ENCODE measurements around the gene PRDX1.
"Not testable (repeated sequence)": the region's sequence is repeated elsewhere in the genome, so short reads cannot be mapped to it uniquely, and the experiment has no call there.

Gene PRDX1

DNA sequence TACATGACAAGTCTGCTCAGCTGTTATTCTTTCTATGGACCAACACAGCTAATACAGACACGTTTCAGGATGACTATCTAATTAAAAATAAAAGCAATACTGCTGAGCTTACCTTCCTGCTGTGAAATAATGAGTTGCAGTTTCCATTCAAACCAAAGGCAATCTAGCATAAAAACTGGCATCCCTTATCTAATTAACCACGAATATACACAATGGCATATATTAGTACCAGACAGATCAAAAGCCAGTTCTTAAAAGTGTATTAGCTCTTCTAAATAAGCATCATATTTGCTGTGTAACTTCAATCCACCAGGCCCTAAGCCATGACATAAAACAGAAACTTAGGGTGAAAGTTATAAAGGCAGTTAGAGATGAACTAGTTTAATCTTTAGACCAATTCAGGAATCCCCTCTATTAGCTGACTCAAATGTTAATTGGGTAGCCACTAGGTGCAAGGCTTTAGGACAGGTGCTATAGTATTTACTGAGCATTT, 51.3 kb downstream of the PRDX1 start:
- in situ Hi-C loops (cut with MboI; ENCODE audit: low sequenced_read_pairs): no loop called here

DNA sequence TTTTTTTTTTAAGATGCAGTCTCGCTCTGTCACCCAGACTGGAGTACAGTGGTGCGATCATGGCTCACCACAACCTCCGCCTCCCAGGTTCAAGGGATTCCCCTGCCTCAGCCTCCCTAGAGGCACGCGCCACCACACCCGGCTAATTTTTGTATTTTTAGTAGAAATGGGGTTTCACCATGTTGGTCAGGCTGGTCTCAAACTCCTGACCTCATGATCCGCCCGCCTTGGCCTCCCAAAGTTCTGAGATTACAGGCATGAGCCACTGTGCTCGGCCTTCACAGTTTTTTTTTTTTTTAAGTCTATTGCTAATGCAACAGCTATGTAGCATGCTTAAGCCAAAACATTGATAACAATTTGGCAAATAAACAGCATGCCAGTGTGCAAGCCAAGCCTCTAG, 54.3 kb downstream of the PRDX1 start:
- in situ Hi-C loops (cut with MboI; ENCODE audit: low sequenced_read_pairs): not testable (repeated sequence)

DNA sequence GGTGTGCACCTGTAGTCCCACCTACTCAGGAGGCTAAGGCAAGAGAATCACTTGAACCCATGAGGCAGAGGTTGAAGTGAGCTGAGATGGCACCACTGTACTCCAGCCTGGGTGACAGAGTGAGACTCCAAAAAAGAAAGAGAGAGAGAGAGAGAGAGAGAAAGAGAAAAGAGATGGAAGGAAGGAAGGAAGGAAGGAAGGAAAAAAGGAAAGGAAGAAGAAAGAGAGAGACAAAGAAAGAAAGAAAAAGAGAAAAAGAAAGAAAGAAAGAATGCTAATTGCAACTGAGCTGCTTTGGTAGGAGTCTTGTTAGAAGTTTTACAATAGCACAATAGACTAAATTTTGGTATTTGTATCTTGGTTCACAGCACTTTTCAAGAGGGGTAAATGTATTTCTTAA, 56.4 kb downstream of the PRDX1 start:
- in situ Hi-C loops (cut with MboI; ENCODE audit: low sequenced_read_pairs): no loop called here
